GM18507 (cell line): ENCODE data around the gene PFKFB2.
A peak's percentile ranks its signal among the peaks of the same experiment; 100 is the strongest.

Experiments
- DNase-seq: peaks from one replicate; pipeline ENCODE4 v3.0.0; 2011; ENCODE audit warnings: low read depth; ENCODE audit not compliant: insufficient read length; ENCODE audit errors: extremely low spot score
- FAIRE-seq: peaks from 2 replicates; lab custom pipeline; 2011; peaks lifted over from hg19 to GRCh38; lab: Jason Lieb, UNC

Gene PFKFB2

DNA sequence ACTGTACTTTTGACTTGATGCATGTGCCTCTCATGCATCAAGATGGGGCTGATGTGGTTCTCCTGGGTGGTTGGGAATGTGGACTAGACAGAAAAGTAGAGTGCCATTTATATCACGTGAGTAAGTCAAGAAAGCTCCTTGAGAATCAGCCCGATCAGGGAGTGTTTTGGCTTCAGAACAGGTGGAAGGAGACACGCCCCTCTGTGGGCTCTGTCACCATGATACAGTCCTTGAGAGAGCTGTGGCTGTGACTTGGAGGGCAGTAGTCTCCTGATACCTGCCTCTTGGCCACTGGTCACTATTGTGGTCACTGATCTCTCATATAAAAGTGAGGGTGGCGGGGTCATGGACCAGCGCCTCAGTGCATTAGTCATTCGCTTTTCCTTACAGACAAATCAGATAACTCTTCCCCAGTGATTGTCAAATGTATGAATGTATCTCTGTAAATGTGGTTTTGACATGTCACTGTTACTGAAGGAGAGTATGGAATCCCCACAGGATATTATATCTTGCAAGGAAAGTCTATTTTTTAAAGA, 26.7 kb downstream of the PFKFB2 start:
- FAIRE-seq (no peak), DNase-seq (no peak)

DNA sequence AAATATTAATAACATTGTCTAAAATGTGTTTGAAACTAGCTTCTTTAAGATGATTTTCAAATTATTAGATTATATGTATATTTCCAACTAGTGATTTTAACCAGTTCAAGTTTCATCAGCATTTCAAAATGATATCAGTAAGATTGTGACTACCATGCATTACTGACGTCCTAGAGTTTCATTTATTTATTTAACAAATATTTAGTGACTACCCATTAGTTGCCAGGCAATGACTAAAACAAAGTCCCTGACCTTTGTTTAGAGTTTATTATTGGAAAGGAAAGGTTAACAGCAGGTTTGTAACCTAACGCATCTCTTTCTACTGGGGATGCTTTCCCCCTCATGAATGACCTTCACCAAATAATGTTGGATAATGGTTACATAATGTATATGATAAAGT, 28.0 kb downstream of the PFKFB2 start:
- DNase-seq (no peak), FAIRE-seq (no peak)

DNA sequence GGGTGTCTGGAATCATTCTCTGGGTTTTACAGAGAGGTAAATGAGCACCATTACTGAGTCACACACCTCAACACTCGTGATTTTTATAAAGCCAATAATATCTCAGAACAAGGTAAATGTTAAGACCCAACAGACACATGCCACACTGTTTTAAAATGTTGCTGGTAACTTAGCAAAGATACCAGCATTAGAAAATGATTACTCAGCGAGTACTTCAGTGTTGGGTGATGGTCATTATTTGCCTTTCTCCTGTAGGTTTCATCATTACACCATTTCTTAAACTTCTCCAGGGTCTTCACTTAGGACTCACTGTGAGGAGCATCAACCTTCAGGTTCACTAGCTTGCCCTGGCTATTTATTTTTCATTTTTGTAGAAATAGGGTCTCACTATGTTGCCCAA, 28.7 kb downstream of the PFKFB2 start:
- DNase-seq, result no peak
- no peak for FAIRE-seq

DNA sequence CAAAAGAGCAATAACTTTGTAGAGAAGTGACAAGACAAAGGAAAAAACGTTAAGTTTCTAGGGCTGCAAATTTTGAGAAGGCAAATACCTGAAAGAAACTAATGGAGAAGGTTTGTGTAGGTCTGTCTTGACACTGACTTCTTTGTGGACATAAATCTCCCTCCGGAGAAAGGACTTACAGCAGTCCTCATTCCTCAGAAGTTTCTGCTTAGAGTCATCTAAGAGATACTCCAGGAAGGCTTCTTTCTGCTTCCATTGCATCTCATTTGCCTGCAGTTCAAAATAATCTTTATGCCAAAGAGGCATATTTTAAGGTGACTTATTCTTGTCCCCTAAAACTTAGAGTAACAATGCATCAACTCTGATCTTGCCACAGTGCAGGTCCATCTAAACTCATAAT, 31.2 kb downstream of the PFKFB2 start:
- no peak for FAIRE-seq
- no peak for DNase-seq

- DNase-seq (peak; percentile 43), FAIRE-seq (peak; percentile 88)
These were observed 31.7 kb downstream of the PFKFB2 start for GRCh38 chr1:207084701-207085180.

DNA sequence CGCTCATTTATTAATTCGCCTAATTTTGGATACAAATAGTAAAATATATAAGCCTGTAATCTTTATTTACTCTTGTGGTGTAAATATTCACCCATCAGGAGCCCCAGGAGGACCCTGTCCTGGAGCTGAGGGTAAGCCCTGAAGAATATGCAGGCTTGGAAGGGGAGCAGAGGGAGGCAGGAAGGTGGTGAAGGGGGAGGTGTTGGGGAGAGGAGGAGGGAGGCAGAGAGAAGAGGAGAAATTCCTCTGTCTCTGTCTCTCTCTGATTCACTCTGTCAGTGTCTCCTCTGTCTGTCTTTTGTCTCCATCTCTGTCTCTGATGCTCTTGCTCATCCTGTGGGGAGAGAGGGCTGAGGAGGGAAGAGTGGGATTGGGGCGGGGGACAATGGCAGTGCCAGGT, 32.8 kb downstream of the PFKFB2 start:
- DNase-seq (no peak), FAIRE-seq (no peak)

GRCh38 chr1:207088161-207088560, 35.1 kb downstream of the PFKFB2 start:
- FAIRE-seq (no peak), DNase-seq (no peak)

DNA sequence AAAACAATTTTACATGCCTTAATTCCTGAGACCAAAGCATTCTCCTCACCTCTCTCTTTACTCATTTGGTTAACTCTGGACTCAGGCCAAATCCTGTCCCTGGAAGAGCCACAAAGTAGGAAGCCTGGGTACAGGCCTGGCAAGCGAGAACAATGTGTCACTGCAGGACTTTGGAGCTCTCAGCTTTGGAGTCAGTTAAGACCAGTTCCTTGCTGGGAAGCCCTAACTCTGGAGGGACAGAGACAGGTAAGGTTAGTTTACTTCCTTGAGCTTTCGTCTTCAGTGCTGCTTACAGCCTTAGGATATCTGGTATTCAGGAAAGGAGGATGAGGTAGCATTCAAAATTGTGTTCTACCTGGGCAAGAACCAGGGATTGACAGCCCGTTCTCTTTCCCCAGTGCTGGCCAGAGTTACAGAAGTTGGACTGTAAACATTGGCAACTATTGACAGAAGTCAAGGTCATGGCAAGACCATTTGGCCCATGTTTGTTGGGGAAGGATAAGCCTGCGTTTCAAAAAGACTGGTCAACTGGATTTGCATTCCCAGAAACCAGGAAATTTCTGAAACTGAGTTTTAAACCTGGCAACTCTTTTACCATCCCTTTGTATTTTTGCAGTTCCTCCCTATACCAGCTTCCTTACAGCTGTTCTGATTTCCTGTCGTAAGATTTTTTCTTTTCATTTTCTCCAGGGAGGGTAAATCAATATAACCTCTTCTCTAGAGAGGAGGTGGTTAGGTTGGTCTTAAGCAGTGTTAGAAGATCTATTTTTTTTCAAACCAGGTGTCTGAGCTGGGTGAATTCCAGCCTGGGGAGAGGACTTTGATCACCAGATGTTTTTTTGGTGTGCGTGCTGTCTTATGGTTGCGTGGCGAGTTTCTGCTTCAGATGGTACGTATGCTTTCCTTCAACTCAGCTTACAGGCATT, 35.9 kb downstream of the PFKFB2 start, which contains the start of gene C4BPB:
Gene C4BPB, plus strand, starts transcription at position 160 of the 926 bp plus-strand sequence. Its CDS starts 672 bp downstream, at position 832.
- no peak for FAIRE-seq
- DNase-seq, result no peak

GRCh38 chr1:207089627-207090355, 36.7 kb downstream of the PFKFB2 start:
- FAIRE-seq (no peak), DNase-seq (no peak)

GRCh38 chr1:207091200-207091908, 38.3 kb downstream of the PFKFB2 start:
- FAIRE-seq, result no peak

GRCh38 chr1:207093944-207094343, 40.9 kb downstream of the PFKFB2 start:
- no peak for FAIRE-seq
- no peak for DNase-seq

More at GRCh38 chr1:207091200-207091908, 38.3 kb downstream of the PFKFB2 start:
- no peak for DNase-seq

DNA sequence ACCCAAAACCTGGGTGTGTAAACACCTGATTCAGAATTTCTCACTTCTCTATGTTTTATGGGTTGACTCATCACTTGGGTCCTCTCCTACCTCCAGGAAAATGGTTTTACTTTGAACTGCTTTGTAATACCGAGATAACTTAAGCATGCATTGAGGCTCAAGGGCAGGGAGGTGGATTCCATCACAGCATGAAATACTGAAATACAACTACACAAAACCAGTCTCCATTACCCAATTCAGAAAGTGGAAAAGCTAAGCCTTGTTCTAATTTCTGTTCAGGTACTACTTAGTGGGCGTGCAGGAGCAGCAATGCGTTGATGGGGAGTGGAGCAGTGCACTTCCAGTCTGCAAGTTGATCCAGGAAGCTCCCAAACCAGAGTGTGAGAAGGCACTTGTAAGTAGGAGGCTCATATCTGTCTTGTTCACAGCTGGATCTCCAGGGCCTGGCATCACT, 44.8 kb downstream of the PFKFB2 start:
- peak; percentile 62 for FAIRE-seq
- peak; percentile 7 for DNase-seq

DNA sequence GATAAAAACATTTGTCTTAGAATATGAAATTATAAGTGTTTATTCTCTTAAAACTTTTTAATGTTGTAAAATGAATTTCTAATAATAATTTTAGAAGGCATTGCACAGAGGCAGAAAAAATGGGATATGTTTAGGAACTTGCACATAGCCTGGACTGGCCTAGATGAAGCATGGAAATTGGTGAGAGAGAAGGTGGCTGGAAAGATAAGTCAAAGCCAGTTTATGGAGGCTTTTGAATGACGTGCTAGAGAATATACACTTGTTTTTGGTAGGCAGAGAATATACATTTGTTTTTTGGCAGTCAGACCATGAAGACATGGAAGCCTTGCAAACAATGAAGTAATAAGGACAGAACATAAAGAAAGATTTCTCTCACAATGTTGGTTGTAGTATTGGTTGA, 48.6 kb downstream of the PFKFB2 start:
- no peak for DNase-seq
- no peak for FAIRE-seq

DNA sequence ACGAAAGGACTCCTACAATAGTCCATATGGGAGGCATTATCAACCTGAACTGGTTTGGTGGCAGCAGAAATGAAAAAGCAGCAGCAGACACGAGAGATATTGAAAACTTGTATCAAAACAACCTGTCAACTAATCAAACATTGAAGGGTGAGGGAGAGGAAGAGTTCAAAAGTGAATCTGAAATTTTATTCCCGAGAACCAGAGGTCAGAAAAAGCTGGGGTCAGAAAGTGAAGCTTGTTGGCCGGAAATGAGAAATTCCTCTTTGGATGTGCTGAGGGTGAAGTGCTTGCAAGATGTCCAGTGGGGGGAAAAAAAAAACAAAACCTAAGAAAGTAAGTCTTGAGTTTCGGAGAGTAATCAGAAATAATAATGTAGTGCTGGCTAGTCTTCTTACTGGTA, 49.1 kb downstream of the PFKFB2 start:
- FAIRE-seq, result no peak

GRCh38 chr1:207102659-207103058, 49.6 kb downstream of the PFKFB2 start:
- no peak for DNase-seq
- FAIRE-seq, result no peak

More for the DNA sequence above, 49.1 kb downstream of the PFKFB2 start:
- no peak for DNase-seq

DNA sequence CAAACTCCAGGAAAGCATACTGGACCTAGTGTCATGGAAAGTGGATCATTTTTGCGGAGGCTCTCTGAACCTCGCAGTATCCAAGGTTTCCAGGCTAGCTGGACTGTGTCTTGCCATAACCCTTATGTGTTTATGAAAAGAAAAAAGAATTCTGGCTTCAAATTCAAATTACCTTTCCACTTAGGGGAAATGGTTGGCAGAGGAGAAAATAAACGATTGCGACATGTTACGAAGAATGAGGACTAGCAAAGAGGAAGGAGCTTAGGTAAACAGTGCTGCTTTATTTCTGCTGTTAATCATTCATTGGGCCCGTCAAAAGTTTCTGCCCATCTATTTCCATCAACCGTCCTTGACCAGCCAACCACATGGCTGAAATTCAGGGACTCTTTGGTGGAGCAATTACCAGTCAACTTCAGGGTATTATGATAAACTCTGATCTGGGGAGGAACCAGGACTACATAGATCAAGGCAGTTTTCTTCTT, 50.9 kb downstream of the PFKFB2 start, which contains the start of gene C4BPA:
Gene C4BPA, plus strand, starts transcription at position 342 of the 482 bp plus-strand sequence. CDS start 8,793 bp downstream, outside the sequence.
- FAIRE-seq (no peak), DNase-seq (no peak)

- no peak for FAIRE-seq
These were observed 55.9 kb downstream of the PFKFB2 start for GRCh38 chr1:207109004-207109403.

DNA sequence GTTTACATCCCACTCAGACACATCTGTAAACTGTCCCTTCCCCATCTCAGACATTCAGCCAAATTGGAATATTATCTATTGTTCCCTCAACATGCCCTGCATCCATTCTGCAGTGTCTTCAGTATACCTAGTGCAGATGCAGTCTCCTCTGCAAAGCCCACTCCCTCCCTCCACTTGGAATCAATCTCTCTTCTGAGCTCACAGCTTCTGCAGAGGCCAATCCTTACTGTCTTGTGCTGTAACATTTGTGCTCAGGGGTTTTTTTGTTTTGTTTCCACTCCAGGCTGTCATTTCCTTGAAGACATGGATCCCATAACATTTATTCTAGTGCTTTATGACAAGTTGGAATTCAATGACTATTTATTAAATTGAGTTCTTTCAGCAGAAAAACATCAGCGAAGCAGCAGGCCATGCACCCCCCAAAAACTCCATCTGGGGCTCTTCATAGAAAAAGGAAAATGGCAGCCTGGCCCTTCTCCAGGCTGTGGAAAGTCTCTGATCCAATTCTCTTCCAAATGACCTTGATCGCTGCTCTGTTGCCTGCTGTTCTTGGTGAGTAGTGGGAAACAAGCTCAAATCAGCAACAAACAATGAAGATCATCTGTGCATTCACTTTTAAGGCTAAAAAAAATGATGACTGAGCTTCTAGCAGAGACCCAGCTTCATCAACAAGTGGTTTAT, 59.7 kb downstream of the PFKFB2 start:
- no peak for DNase-seq
- no peak for FAIRE-seq

More at GRCh38 chr1:207109004-207109403, 55.9 kb downstream of the PFKFB2 start:
- DNase-seq, result no peak

DNA sequence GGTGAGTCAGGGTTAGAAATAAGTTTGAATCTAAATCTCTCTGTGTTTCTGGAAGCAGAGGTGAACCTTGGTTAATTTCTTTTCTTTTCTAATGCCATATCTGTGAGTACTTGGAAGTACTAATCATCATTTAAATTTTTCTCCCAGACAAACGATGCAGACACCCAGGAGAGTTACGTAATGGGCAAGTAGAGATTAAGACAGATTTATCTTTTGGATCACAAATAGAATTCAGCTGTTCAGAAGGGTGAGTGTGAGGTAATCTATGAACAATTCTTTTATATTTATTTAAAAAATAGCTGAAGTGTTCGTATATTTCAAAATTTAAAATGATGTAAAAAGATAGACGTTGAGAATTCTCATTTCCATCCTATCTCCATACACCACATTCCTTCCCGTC, 62.2 kb downstream of the PFKFB2 start:
- FAIRE-seq (no peak), DNase-seq (no peak)
